A549 treated with dexamethasone at 1 μM for 4 hours (cell line): Measurements from ENCODE around the gene KANTR. TPM values are rescaled to one million over a fixed set of nuclear protein-coding genes. Genes with fewer than 3 reads are reported as not detected.

Experiments
- total RNA-seq: library from RNA; stranded (reverse); fragments of 200-300 nt; extraction: Qiagen RNA extraction; gene quantifications from 5 replicates; pipeline ENCODE4 v1.2.3, GENCODE V29; 2022

Gene KANTR
- total RNA-seq, result 1.2 to 2.1 TPM (median 1.5 TPM) in 5 replicates

GRCh38 chrX:53093748-53094581, at the start of gene KANTR:
TSS of gene KANTR (plus strand) at chrX:53094142. CDS start at chrX:53124273, 30,131 bp downstream.

DNA sequence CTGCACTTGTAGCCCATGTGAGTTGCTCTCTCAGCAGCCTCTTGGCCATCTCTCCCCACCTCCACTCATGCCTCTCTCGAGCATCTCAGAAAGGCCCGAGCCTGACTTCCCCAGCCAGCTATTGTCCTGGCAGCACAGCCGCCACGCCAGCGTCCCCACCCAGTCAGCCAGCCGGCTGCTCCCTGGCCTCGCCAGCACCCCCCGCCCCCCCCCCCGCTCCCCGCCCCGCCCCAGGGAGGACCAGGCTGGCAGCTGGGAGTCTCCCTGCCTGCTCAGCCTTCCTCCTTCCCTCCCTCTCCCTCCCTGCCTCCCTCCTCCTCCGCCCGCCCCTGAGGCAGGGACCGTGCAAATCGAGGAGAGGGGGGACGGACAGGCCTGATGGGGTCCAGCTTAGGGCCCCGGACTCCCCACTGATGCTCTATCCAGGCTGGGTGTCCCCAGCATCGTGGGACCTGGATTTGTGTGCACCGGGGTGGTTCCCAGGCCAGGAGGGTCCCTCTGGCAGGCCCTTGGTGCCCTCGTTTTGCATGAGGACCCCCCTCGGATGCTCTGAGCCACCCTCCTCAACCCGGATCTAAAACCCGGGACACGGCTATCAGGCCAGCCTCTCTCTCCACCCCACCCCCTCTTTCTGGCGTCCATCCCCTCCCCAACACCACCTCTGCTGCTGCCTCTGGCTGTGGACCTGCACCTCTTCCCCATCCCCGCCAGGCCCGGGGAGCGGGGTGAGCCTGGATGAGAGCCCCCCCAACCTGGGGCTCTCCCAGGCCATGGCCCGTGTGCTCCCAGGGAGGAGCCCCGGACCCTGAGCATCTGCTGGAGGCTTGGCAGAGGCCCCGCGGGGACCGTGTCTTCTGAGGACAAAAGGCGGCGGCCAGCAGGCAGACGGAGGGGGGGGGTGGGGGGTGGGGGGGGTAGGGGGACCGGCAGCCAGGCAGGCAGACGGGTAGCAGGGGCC, 45.5 kb upstream of the KANTR start, which contains the start of gene GPR173:
GPR173 (plus strand) TSS at position 621 of the 958 bp plus-strand sequence. CDS start 27,833 bp downstream, outside the sequence.

GRCh38 chrX:53081925-53082772, 11.8 kb upstream of the KANTR start, which contains the start of gene TSPYL2:
TSS of gene TSPYL2 (plus strand) at chrX:53082367. CDS start at chrX:53082499, 132 bp downstream.

Other genes with a start within 250 kb of the KANTR start
- not detected in 5 replicates for gene XAGE3, start 226.1 kb upstream of the KANTR start, total RNA-seq
- 3.7 to 9.5 TPM (median 7.2 TPM) in 5 replicates for gene FAM156B, start 196.8 kb upstream of the KANTR start, total RNA-seq
- 14.7 to 20.6 TPM (median 17.5 TPM) in 5 replicates for gene FAM156A, start 135.6 kb upstream of the KANTR start, total RNA-seq
- not detected in 5 replicates for gene GPR173, start 45.4 kb upstream of the KANTR start, total RNA-seq
- 23.3 to 36.7 TPM (median 33.6 TPM) in 5 replicates for gene TSPYL2, start 11.8 kb upstream of the KANTR start, total RNA-seq
- 34.4 to 61.3 TPM (median 58.9 TPM) in 5 replicates for gene KDM5C, start 131.1 kb downstream of the KANTR start, total RNA-seq
- 33.1 to 39.7 TPM (median 38.7 TPM) in 5 replicates for gene IQSEC2, start 187.4 kb downstream of the KANTR start, total RNA-seq